HTERT RPE-1 (cell line): ENCODE measurements around the gene MYL3.
"Not testable (repeated sequence)": the region's sequence is repeated elsewhere in the genome, so short reads cannot be mapped to it uniquely, and the experiment has no call there.

Source experiments
- in situ Hi-C: fragments of 300-500 bp; cut with MboI; formaldehyde crosslinking; loops from 4 replicates; pipeline ENCODE4 v1.14.3; 2020; ENCODE audit warnings: low sequenced_read_pairs

MYL3 gene

GRCh38 chr3:46831316-46831715, 31.9 kb downstream of the MYL3 start:
- in situ Hi-C loops, result no loop called here

DNA sequence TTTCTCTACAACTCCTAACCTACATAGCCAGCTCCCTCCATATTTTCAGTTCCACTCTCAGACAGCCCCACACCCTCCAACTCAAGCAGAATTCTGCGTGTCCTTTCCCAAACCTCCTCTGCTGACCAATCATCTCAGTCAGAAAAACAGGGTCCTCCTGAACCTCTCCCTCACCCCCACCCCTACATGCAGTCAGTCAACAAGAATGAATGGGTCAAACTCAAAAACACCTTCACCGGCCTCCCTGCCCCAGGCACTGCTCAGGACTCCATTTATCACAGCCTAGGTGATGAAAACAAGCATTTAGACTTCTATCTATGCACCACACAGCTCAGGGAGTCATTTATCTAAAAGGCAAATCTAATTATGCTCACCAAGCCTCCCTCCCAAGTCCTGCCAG, 32.4 kb downstream of the MYL3 start:
- in situ Hi-C loops, result no loop called here

- in situ Hi-C loops, result no loop called here
Measured at GRCh38 chr3:46829699-46830208, 33.5 kb downstream of the MYL3 start.

GRCh38 chr3:46825450-46825849, 37.8 kb downstream of the MYL3 start:
- in situ Hi-C loops, result no loop called here

- in situ Hi-C loops, result no loop called here
Measured at GRCh38 chr3:46824211-46824970, 38.9 kb downstream of the MYL3 start.

DNA sequence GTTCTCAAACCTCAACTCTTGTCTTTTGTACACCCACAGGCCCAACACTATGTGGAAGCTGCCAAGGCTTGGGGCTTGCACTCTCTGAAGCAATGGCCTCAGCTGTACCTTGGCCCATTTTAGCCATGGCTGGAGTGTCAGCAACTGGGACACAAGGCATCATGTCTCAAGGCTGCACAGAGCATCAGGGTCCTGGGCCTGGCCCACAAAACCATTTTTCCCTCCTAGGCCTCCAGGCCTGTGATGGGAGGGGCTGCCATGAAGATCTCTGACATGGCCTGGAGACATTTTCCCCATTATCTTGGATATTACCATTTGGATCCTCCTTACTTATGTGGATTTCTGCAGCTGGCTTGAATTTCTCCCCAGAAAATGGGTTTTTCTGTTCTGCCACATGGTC, 39.9 kb downstream of the MYL3 start:
- in situ Hi-C loops, result not testable (repeated sequence)

GRCh38 chr3:46821553-46821952, 41.7 kb downstream of the MYL3 start:
- in situ Hi-C loops, result no loop called here

DNA sequence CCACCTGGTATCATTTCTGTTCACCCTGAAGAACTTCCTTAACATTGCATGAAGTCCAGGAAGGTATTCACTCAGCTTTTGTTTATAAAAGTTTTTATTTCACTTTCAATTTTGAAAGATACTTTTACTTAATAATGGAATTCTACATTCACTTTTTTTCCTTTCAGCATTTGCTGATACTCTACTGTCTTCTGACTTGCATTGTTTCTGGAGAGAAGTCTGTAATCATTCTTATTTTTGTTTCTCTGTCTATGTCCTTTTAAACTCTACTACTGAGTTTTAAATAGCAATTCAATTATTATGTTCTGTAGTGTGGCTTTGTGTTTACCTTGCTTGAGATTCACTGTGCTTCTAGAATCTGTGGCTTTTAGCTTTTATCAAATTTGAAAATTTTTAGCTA, 42.4 kb downstream of the MYL3 start:
- in situ Hi-C loops, result no loop called here

DNA sequence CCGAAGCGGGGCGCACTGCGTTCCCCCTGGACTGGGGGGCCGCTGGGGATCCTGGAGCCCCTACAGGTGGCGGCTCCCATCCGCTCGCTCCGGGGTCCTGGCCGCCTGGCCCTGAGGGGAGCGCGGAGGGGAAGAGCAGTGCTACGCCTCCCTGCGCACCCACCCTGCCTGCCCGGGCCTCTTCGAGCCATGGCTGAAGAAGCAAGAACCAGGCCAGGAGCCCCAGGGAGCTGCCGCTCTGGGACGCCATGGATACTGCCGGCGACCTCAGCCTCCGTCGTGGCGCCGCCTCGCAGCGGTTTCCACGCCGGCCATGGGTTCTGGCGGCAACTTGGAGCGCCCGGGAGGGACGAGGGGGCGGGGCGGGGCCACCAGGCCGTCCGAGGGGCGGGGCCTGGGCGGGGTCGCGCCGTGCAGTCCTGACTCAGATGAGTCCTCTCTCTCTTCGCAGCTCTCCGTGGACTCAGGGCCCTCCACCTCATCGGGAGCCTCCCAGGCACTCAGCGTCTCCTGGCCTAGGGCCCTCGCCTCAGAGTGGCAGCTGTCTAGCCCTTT, 50.9 kb downstream of the MYL3 start:
- in situ Hi-C loops, result no loop called here

DNA sequence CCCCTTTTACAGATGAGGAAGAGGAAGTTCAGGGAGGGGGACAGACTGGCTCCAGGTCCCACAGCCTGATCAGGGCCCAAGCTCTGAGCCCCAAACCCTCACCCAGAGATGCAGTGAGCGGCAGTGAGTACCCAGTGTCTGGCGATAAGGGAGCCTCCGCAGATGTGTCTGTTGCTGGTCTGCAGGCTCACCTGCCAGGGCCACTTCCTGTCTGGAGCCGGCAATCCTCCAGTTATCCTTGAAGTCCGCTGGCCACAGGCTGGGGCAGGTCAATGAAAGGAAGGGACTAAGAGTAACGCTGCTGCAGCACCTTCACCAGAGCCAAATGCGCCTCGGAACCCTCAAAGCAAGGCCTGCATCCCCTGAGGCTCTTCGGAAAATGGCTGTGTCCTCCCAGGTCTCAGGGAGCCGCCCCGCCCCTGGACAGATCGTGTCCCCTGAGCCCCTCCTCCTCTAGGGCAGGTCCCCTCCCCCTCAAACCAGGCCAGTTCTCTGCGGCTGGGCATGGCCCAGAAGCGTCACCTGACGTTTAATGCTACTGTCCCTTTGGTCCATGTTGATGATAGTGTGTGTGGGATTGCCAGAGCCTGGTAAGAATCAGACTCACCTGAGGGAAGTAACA, 51.5 kb downstream of the MYL3 start:
- in situ Hi-C loops, result no loop called here

- in situ Hi-C loops, result not testable (repeated sequence)
Measured at GRCh38 chr3:46808766-46809165, 54.5 kb downstream of the MYL3 start.
